Mucosa of gallbladder (tissue), 1 donor: ENCODE data around the gene RTN4RL1. TPM values are rescaled to one million over a fixed set of nuclear protein-coding genes. Genes with fewer than 3 reads are reported as not detected.
"Not testable (repeated sequence)": the region's sequence is repeated elsewhere in the genome, so short reads cannot be mapped to it uniquely, and the experiment has no call there.

Experiments used
- DNase-seq: peaks from one replicate; pipeline ENCODE4 v3.0.0-alpha.2; 2020; ENCODE audit warnings: low spot score
- total RNA-seq: library from RNA; stranded (reverse); gene quantifications from one replicate; pipeline ENCODE4 v1.2.1, GENCODE V29; 2021
- donor health status: DM: no; HTN: no; CAD: no.

Gene RTN4RL1
- total RNA-seq, 1 donor from 2014 or later: 9.3 TPM

GRCh38 chr17:2003525-2003924 is 21.6 kb downstream of the RTN4RL1 start:
- no peak for DNase-seq

- DNase-seq: peak; percentile 60
These were observed 22.3 kb downstream of the RTN4RL1 start for GRCh38 chr17:2002767-2003329.

GRCh38 chr17:1999557-2000251 is 25.4 kb downstream of the RTN4RL1 start:
- peak; percentile 76 for DNase-seq

GRCh38 chr17:1997927-1998742 is 27.0 kb downstream of the RTN4RL1 start:
- peak; percentile 86 for DNase-seq

- peak; percentile 65 for DNase-seq
These were observed 27.7 kb downstream of the RTN4RL1 start for GRCh38 chr17:1997289-1997926.

GRCh38 chr17:1996800-1997288 is 28.3 kb downstream of the RTN4RL1 start:
- DNase-seq: no peak

GRCh38 chr17:1995907-1996799 is 29.0 kb downstream of the RTN4RL1 start:
- DNase-seq: peak; percentile 30

GRCh38 chr17:1995321-1995892 is 29.7 kb downstream of the RTN4RL1 start:
- DNase-seq: peak; percentile 29

GRCh38 chr17:1994707-1995106 is 30.4 kb downstream of the RTN4RL1 start:
- DNase-seq: no peak

GRCh38 chr17:1992541-1992940 is 32.6 kb downstream of the RTN4RL1 start:
- no peak for DNase-seq

GRCh38 chr17:1989135-1989534 is 36.0 kb downstream of the RTN4RL1 start:
- DNase-seq: no peak

GRCh38 chr17:1986783-1987451 is 38.2 kb downstream of the RTN4RL1 start:
- no peak for DNase-seq

GRCh38 chr17:1985686-1986085 is 39.4 kb downstream of the RTN4RL1 start:
- no peak for DNase-seq

GRCh38 chr17:1985093-1985492 is 40.0 kb downstream of the RTN4RL1 start:
- DNase-seq: no peak

- DNase-seq: not testable (repeated sequence)
These were observed 42.3 kb downstream of the RTN4RL1 start for GRCh38 chr17:1982793-1983366.

GRCh38 chr17:1980665-1981250 is 44.4 kb downstream of the RTN4RL1 start:
- no peak for DNase-seq

GRCh38 chr17:1979182-1979985 is 45.8 kb downstream of the RTN4RL1 start:
- DNase-seq: no peak

- no peak for DNase-seq
These were observed 46.7 kb downstream of the RTN4RL1 start for GRCh38 chr17:1978396-1978949.
